Right atrium auricular region (tissue), 2 donors: ENCODE data around the gene SLC39A11. TPM values are rescaled to one million over a fixed set of nuclear protein-coding genes. Genes with fewer than 3 reads are reported as not detected.

ENCODE experiments used
- DNase-seq: peaks from one replicate; pipeline ENCODE4 v3.0.0-alpha.2; 2019; ENCODE audit warnings: low spot score
- H3K27ac ChIP-seq, 2 donors: fragments of 200-600 bp; sonication (generic); 1 replicate in 1 of 2; 2 replicates in 1 of 2; pipeline ENCODE4 v1.5.1; 2016 to 2019
- H3K27me3 ChIP-seq, 2 donors: fragments of 200-600 bp; sonication (generic); one replicate each; pipeline versions ENCODE4 v1.5.1 to v1.6.0; 2017 to 2019
- H3K36me3 ChIP-seq: fragments of 200-600 bp; sonication (generic); one replicate; pipeline ENCODE4 v1.5.1; 2016
- H3K4me1 ChIP-seq, 2 donors: fragments of 200-600 bp; sonication (generic); one replicate each; pipeline versions ENCODE4 v1.5.1 to v1.6.0; 2017 to 2019
- H3K4me3 ChIP-seq, 2 donors: fragments of 200-600 bp; sonication (generic); 1 replicate in 1 of 2; 2 replicates in 1 of 2; pipeline ENCODE4 v1.5.1; 2017 to 2019; ENCODE audit warnings: mild to moderate bottlenecking in 1 of 2, moderate library complexity in 1 of 2
- H3K9me3 ChIP-seq, 2 donors: fragments of 200-600 bp; sonication (generic); one replicate each; pipeline ENCODE4 v1.5.1; 2019
- CTCF ChIP-seq, 2 donors: fragments of 200-600 bp; sonication (generic); IDR thresholded peaks; one replicate each; pipeline ENCODE4 v1.5.1; 2019; ENCODE audit warnings: antibody characterized with exemption in 2 of 2
- total RNA-seq, 2 donors: library from RNA; depleted of rRNA; stranded (reverse); fragments of >200 nt; gene quantifications; one replicate each; pipeline ENCODE4 v1.1.0, GENCODE V29; 2016

Gene SLC39A11
- total RNA-seq, 2 donors from 2014 or later, result 7.4 to 15.5 TPM

DNA sequence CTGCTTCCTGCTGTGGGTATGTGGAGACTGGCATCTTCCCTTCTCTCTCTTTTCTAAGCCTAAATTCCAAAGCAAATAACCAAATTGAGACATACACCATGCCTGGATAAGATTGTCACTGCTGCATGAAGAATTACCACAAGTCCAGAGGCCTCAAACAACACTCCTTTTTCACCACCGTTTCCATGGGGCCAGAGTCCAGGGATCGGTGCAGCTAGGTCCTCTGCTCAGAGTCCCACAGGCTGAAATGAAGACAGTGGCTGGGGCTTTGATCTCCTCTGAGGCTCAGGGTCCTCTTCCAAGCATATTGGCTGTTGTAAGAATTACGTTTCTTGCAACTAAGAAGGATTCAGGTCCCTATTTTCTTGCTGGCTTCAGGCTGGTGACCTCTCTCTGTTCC lies 130.4 kb downstream of the SLC39A11 start:
- no peaks in the 10 kb centered on the region for H3K4me1 ChIP-seq
- H3K27me3 ChIP-seq, result no peaks in the 10 kb centered on the region
- TF ChIP-seq CTCF (IDR thresholded peaks at IDR 0.05), result no peak
- H3K36me3 ChIP-seq, result no peaks in the 10 kb centered on the region
- no peak overlapping the region for H3K4me3 ChIP-seq
- no peaks in the 10 kb centered on the region for H3K9me3 ChIP-seq
- no peak overlapping the region for H3K27ac ChIP-seq
- DNase-seq, result no peak

GRCh38 chr17:72955391-72956140 lies 136.9 kb downstream of the SLC39A11 start:
- Histone ChIP-seq H3K27me3 (no peaks in the 10 kb centered on the region), H3K4me3 (no peak overlapping the region), H3K4me1 (no peaks in the 10 kb centered on the region), H3K36me3 (no peaks in the 10 kb centered on the region), H3K9me3 (no peaks in the 10 kb centered on the region), H3K27ac (no peak overlapping the region)
- no peak for DNase-seq
- TF ChIP-seq CTCF (IDR thresholded peaks at IDR 0.05), result no peak

DNA sequence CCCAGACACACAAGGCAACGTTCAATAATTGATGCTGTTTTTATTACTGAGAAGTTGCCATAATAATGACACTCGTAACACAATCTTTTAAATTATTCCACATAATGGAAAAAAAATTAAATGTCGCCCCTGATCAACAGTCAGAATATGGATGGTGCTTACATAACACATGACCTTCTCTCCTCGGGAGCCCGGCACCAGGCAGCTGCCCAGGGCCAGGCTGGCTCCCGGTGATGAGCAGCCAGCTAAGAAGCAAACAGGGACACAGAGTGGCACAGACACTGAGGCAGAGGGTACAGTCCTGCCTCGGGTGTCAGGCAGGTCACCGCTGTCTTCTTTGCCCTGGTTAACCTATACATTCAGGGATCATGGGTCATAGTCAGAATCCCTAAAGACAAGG lies 137.9 kb downstream of the SLC39A11 start:
- Histone ChIP-seq H3K4me1 (no peaks in the 10 kb centered on the region), H3K9me3 (no peaks in the 10 kb centered on the region), H3K4me3 (no peak overlapping the region), H3K27me3 (no peaks in the 10 kb centered on the region), H3K27ac (no peak overlapping the region), H3K36me3 (no peaks in the 10 kb centered on the region)
- no peak for DNase-seq
- no peak for TF ChIP-seq CTCF (IDR thresholded peaks at IDR 0.05)

DNA sequence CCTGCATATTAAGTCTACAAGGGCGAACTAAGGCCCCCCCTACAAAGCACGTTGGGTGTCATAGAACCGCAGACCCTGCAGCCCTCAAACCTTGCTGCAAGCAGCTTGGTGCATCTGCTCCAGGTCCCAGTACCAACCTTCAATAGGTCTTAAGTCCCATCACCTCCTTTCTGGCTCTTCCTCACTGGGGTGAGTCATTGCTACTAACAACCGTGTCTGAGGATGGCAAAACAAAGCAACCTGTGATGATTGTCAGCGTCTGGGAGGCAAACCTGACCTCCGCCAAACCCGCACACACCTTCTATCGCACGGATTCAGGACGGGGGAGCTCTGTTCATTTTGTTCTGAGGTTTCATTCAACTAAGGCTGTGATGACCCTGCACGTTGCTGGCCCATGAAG lies 138.9 kb downstream of the SLC39A11 start:
- no peak for DNase-seq
- Histone ChIP-seq H3K36me3 (no peaks in the 10 kb centered on the region), H3K27me3 (no peaks in the 10 kb centered on the region), H3K4me3 (no peak overlapping the region), H3K4me1 (no peaks in the 10 kb centered on the region), H3K9me3 (no peaks in the 10 kb centered on the region), H3K27ac (no peak overlapping the region)
- TF ChIP-seq CTCF (IDR thresholded peaks at IDR 0.05), result no peak

- no peak for DNase-seq
- H3K4me3 ChIP-seq, result no peak overlapping the region
- H3K9me3 ChIP-seq, result no peaks in the 10 kb centered on the region
- no peaks in the 10 kb centered on the region for H3K27me3 ChIP-seq
- no peaks in the 10 kb centered on the region for H3K36me3 ChIP-seq
- no peak overlapping the region for H3K27ac ChIP-seq
- TF ChIP-seq CTCF (IDR thresholded peaks at IDR 0.05), result no peak
- H3K4me1 ChIP-seq, result no peaks in the 10 kb centered on the region
These were observed 139.7 kb downstream of the SLC39A11 start for GRCh38 chr17:72952641-72953315.
